Dendritic cell treated with granulocyte-macrophage colony-stimulating factor and Interleukin-4, amounts not matched to agents 40 ng/mL and 50 ng/mL, for 4 days (primary cell): ENCODE results near the gene TNFRSF4.
A peak's percentile ranks its signal among the peaks of the same experiment; 100 is the strongest.

ENCODE experiments used
- H3K27ac Mint-ChIP-seq: one replicate; pipeline ENCODE4 v1.8.0; 2022; ENCODE audit warnings: mild to moderate bottlenecking, mixed read lengths
- H3K27me3 Mint-ChIP-seq: one replicate; pipeline ENCODE4 v1.8.0; 2022; ENCODE audit warnings: mild to moderate bottlenecking, mixed read lengths
- H3K36me3 Mint-ChIP-seq: one replicate; pipeline ENCODE4 v1.8.0; 2022; ENCODE audit warnings: low read depth, mixed read lengths
- H3K4me1 Mint-ChIP-seq: one replicate; pipeline ENCODE4 v1.8.0; 2022; ENCODE audit warnings: low read depth, mixed read lengths
- H3K4me3 Mint-ChIP-seq: one replicate; pipeline ENCODE4 v1.8.0; 2022; ENCODE audit warnings: mild to moderate bottlenecking, moderate library complexity, mixed read lengths
- H3K9me3 Mint-ChIP-seq: one replicate; pipeline ENCODE4 v1.8.0; 2022; ENCODE audit warnings: mixed read lengths
- intact Hi-C: fragments of 100-400 bp; cut with micrococcal nuclease; formaldehyde crosslinking; loops from one replicate; pipeline ENCODE4 v1.15.0; 2022

TNFRSF4 gene

GRCh38 chr1:1211541-1212441 lies 2.2 kb downstream of the TNFRSF4 start:
- Mint-ChIP-seq H3K4me1 (peaks cover 55% of the 10 kb centered on the region), H3K9me3 (no peaks in the 10 kb centered on the region), H3K27me3 (peaks cover 62% of the 10 kb centered on the region), H3K27ac (no peak overlapping the region), H3K4me3 (peak overlapping the region; percentile 60), H3K36me3 (peaks cover 28% of the 10 kb centered on the region)
- intact Hi-C loops = no loop called here

DNA sequence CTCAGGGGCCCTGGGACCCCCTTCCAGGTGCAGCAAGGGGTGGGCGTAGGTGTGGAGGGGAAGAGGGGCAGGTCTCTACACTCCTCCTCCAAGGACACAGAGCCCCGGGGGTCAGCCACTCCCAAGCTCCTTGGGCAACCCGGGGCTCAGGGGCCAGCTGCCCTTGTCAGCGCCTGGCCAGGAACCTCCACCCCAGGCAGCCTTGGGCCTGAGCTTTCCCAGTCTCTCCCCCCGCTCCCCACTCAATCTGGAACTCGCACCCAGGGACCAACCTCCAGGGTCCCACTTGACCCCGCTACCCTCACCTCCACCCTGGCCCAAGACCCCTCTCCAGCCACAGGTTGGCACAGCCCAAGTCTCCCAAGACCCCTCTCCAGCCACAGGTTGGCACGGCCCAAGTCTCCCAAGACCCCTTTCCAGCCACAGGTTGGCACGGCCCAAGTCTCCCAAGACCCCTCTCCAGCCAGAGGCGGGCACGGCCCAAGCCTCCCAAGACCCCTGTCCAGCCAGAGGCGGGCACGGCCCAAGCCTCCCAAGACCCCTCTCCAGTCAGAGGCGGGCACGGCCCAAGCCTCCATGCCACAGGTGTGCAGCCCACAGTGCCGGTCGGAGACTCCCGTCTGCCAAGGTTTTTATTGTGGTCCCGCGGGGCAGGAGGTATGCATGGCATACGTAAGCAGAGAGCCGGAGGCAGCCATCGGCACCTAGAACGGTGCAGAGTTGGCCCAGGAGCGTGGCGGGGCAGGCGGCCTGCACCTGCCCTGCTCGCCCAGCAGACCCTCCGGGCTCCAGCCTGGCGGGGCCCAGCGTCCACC lies 3.0 kb downstream of the TNFRSF4 start:
- peaks cover 70% of the 10 kb centered on the region for H3K27me3 Mint-ChIP-seq
- intact Hi-C loops = no loop called here
- no peaks in the 10 kb centered on the region for H3K9me3 Mint-ChIP-seq
- peaks cover 56% of the 10 kb centered on the region for H3K4me1 Mint-ChIP-seq
- no peak overlapping the region for H3K27ac Mint-ChIP-seq
- peaks cover 19% of the 10 kb centered on the region for H3K36me3 Mint-ChIP-seq
- H3K4me3 Mint-ChIP-seq = no peak overlapping the region

DNA sequence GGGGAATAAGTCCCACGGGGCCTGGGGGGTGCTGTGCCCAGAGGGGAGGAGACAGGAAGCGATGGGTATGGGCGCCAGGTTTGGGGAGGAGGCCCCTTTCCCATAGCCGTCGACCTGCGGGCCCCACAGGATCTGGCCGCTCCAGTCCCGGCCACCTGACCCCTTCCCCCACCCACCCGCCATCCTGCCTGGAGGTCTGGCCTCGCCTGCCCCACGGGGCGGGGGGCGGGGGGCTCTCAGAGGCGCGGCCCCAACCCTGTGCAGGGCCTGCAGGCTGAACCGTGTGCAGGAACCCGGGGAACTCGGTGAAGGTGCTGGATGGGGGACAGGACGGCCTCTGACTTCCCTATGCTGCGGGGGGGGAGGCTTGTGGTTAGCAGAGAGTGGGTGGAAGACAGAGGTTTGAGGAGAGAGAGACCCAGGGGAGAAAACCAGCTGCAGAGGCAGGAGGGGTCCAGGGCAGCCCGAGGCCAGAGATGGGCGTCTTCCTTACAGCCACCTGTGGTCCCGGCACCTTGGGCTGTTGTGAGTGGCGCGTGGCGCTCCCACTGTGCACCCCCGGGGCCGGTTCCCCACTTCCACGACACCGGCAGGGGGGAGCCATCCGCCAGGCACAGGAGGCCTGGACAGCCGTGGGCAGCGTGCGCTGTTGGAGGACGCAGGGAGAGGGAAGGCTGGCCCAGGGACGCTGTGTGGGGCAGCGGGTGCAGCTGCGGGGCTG lies 5.1 kb downstream of the TNFRSF4 start:
- Mint-ChIP-seq H3K4me3 (peak overlapping the region; percentile 33), H3K27me3 (peaks cover 81% of the 10 kb centered on the region), H3K36me3 (peaks cover 7% of the 10 kb centered on the region), H3K4me1 (peaks cover 49% of the 10 kb centered on the region), H3K9me3 (no peaks in the 10 kb centered on the region), H3K27ac (peak overlapping the region; percentile 37)
- intact Hi-C loops = no loop called here

- Mint-ChIP-seq H3K9me3 (no peaks in the 10 kb centered on the region), H3K27ac (no peak overlapping the region), H3K4me1 (peaks cover 49% of the 10 kb centered on the region), H3K27me3 (peaks cover 85% of the 10 kb centered on the region), H3K36me3 (peaks cover 7% of the 10 kb centered on the region), H3K4me3 (no peak overlapping the region)
- intact Hi-C loops = no loop called here
Observed at GRCh38 chr1:1207571-1207892, 6.4 kb downstream of the TNFRSF4 start.

DNA sequence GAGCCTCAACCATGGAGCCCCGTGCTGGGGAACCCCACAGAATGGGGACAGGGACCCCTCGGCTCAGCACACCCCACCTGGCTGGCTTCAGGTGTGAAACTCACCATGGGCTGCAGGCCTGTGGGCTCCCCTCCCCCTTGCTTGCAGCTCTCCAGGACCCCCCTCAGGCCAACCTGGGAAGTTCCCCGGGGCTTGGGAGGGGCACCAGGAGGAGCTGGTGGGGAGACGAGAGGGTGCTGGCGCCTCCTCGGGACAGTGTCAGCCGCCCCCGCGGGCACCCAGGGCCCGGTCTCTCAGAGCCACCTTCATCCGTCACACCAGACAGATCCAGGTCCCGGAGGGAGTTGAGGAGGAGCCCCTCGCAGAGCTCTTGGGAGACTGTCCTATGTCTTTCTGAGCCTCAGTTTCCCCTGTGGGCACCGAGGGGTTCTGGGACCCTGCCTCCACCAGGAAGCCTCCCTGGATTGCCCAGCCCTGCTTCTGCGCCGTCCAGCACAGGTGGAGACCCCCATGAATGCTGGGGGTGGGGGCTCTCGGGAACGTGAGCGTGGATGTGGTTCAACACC lies 6.9 kb downstream of the TNFRSF4 start:
- Mint-ChIP-seq H3K27ac (no peak overlapping the region), H3K4me1 (peaks cover 49% of the 10 kb centered on the region), H3K27me3 (peaks cover 81% of the 10 kb centered on the region), H3K9me3 (no peaks in the 10 kb centered on the region), H3K36me3 (peaks cover 7% of the 10 kb centered on the region), H3K4me3 (no peak overlapping the region)
- intact Hi-C loops = no loop called here

DNA sequence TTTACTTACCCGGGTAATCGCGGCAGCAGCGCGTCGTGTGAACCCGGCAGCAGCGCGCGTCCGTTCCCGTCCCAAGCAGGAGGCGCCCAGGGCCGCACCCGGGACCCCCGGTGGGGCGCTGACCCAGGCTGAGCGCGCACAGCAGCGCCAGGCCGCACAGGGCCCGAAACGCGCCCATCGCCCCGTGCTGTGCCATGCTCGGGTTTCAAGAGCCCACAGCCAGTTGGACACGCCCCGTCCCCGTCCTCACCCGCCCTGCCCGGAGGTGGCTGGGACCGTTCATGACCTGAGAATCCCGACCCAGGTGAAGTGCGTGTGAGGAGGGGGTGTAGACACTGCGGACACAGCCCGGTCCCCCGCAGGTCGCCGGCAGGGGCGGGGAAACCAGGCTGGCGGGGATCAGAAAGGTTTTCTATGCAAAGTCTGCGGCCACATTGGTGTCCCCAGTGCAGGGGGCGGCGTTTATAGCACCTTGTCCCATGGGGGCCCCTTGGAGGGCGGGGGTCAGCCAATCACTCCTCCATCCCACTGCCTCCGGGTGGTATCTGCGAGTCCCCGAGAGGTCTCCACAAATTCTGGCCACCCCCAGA lies 7.5 kb downstream of the TNFRSF4 start, which contains the start of gene TNFRSF18:
Gene TNFRSF18, minus strand, starts transcription at position 217 of the 590 bp plus-strand sequence. Its CDS starts 21 bp downstream, at position 196.
- H3K4me3 Mint-ChIP-seq = peak within 1 kb of the TSS; percentile 56
- intact Hi-C loops = no loop called here
- H3K4me1 Mint-ChIP-seq = peaks cover 49% of the 10 kb centered on the region
- H3K27ac Mint-ChIP-seq = no peak within 1 kb of the TSS
- H3K9me3 Mint-ChIP-seq = no peaks in the 10 kb centered on the region
- peaks cover 79% of the 10 kb centered on the region for H3K27me3 Mint-ChIP-seq
- H3K36me3 Mint-ChIP-seq = peaks cover 7% of the 10 kb centered on the region

GRCh38 chr1:1205769-1206375 lies 8.1 kb downstream of the TNFRSF4 start:
- Mint-ChIP-seq H3K27ac (no peak overlapping the region), H3K4me3 (peak overlapping the region; percentile 56), H3K9me3 (no peaks in the 10 kb centered on the region), H3K36me3 (peaks cover 1% of the 10 kb centered on the region), H3K4me1 (peaks cover 44% of the 10 kb centered on the region), H3K27me3 (peaks cover 73% of the 10 kb centered on the region)
- intact Hi-C loops = no loop called here

DNA sequence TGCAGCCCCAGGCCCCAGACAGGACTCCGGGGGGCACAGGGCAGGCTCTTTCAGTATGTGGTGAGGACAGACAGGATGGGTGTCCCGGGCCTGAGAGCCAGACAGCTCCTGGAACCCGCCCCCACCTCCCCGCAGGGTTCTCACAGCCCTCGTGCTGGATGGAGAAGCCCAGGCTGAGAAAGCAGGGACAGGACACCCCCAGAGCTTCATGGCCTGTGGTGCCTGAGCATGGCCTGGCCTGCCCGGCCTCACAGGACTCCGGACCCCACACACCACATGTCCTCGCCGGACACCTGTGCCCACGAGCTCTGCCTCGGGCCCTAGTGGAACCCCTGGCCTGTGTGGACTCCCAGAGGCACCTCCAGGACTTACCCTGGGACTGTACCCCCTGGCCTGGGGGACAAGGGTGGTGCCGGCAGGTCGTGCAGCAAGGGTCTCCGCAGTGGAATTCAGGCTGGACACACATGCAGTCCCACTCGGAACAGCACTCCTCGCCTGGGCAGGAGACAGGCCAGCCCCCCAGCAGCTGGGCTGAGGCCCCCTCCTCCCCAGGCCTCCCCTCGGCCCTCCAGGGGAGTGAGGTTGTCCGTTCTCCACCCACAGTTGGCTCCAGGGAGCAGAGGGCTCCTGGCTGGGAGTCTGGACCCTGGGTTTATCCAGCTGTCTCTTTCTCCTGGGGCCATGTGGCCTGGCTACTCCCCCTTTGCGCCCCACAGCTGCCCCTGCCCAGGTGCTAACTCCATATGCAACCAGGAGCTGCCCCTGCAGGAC lies 8.8 kb downstream of the TNFRSF4 start:
- Mint-ChIP-seq H3K9me3 (no peaks in the 10 kb centered on the region), H3K27me3 (peaks cover 75% of the 10 kb centered on the region), H3K4me1 (peaks cover 47% of the 10 kb centered on the region)

DNA sequence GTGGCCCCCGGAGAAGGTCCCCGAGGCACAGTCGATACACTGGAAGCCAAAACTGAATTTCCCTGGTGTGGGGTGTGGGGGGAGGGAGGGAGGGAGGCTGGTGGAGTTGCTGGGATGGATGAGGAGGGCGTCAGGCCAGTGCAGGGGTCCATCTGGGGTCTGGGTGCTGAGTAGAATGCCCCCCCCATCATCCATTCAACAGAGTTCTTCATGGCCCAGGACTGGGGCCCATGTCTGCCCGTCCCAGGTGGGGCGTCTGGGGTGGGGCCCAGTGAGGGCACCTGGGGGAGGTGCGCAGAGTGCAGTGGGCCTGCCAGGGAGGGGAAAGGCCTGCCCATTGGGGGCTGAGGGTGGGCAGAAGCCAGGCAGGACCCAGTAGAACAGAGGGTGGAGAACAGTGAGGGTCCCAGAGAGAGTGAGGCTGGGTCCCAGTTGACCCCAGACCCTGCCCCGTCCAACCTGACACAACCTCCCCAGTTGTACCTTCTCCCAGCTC lies 9.5 kb downstream of the TNFRSF4 start:
- Mint-ChIP-seq H3K36me3 (no peaks in the 10 kb centered on the region), H3K4me1 (peaks cover 54% of the 10 kb centered on the region), H3K27ac (no peak overlapping the region), H3K4me3 (no peak overlapping the region), H3K9me3 (no peaks in the 10 kb centered on the region), H3K27me3 (peaks cover 75% of the 10 kb centered on the region)
- intact Hi-C loops = no loop called here

More for the DNA sequence above, 8.8 kb downstream of the TNFRSF4 start:
- Mint-ChIP-seq H3K4me3 (peak overlapping the region; percentile 56), H3K27ac (no peak overlapping the region), H3K36me3 (no peaks in the 10 kb centered on the region)
- intact Hi-C loops = no loop called here

DNA sequence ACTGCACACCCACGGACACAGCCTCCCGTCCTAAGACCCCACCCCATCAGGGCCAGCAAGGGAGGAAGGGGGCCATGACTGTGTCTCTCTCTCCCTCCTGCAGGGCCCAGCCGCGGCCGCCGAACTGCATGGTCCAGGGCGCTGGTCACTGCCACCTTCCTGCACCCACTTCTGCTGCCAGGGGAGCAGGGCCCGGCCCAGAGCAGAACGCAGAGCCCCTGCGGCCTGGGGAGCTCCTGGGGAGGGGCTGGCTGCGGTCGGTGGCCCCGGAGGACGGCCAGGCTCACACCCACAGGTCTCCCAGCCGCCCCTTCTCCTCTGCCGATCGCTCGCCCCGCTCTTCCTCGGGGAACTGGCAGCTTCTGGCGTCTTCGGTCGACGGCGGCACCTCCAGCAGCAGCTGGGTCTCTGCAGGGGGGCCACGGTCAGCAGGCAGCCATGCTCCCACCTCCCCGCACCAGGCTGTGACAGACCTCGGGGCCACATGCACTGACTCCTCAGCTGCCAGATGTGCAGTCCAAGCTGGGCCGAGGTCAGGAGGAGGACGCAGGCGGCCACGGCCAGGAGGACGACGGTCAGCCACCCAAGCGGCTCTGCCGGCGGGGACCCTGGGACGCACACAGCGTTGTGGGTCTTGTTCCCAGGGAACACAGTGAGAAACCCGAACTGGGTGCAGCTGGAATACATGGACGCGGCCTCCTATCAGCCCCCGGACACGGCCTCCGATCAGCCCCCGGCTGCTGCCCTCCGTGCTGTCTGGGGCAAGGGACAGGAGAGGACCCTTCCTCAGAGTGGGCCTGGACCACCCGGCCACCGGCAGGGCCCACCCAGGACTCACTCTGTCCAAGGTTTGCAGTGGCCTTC lies 10.2 kb downstream of the TNFRSF4 start:
- Mint-ChIP-seq H3K27me3 (peaks cover 72% of the 10 kb centered on the region), H3K9me3 (no peaks in the 10 kb centered on the region), H3K27ac (no peak overlapping the region), H3K4me1 (peaks cover 50% of the 10 kb centered on the region), H3K36me3 (no peaks in the 10 kb centered on the region), H3K4me3 (no peak overlapping the region)
- intact Hi-C loops = no loop called here

DNA sequence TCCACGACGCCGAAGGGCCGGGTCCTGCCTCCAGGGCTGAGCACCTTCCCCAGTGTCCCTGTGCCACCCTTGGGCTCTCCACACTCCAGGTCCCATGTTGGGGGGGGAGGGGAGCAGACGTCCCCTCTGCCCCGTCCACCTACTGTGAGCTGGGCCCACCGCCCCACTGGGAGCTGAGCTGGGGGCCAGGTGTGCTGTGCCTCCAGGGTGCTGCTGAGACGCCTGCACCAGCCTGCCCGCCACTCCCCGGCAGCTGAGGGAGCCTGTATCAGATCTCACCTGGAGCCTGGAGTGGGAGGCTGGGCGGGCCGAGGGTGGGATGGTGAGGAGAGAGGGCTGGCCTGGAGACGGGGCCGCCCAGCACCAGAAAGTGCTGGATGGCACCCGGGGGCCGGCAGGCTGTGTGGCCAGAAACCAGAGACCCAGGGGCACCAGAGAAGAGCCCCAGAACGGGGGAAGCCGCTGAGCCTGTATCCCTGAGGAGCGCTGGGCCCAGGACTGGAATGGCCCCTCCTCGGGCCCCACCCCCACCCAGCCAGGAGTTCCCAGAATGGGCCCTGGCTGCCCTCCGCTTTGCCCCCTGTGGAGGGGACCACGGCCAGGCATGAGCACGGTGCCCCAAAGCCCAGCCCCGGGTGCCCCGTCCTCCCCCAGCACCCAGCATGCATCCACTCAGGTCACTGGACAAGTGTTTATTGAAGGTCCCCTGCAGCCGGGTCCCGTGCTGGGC lies 11.0 kb downstream of the TNFRSF4 start:
- intact Hi-C loops = no loop called here
- no peaks in the 10 kb centered on the region for H3K9me3 Mint-ChIP-seq
- no peak overlapping the region for H3K4me3 Mint-ChIP-seq
- peak overlapping the region; percentile 35 for H3K27ac Mint-ChIP-seq
- peaks cover 68% of the 10 kb centered on the region for H3K27me3 Mint-ChIP-seq
- peaks cover 42% of the 10 kb centered on the region for H3K4me1 Mint-ChIP-seq
- no peaks in the 10 kb centered on the region for H3K36me3 Mint-ChIP-seq
